HEK293 (cell line): ENCODE measurements around the gene PPRC1.

Experiments used
- CTCF ChIA-PET: fragments of 350-600 bp; formaldehyde crosslinking; extraction: SDS; loops from one replicate; lab custom pipeline; 2021; ENCODE audit warnings: antibody characterized with exemption; lab: Yijun Ruan, JAX
- POLR2A ChIA-PET: fragments of 300-600 bp; formaldehyde crosslinking; extraction: SDS; loops from one replicate; lab custom pipeline; 2020; ENCODE audit warnings: antibody characterized with exemption, inconsistent platforms; lab: Yijun Ruan, JAX
- H3K27ac ChIP-seq: fragments of 200-500 bp; sonication (Bioruptor generic); 2 replicates; pipeline ENCODE4 v1.5.1; 2014; ENCODE audit warnings: low read depth, low read length, control low read depth, inconsistent platforms; ENCODE audit errors: extremely low read depth
- H3K36me3 ChIP-seq, 2 experiments: fragments of 200-500 bp in 1 of 2; sonication (Bioruptor generic) in 1 of 2; 1 replicate in 1 of 2; 2 replicates in 1 of 2; pipeline ENCODE4 v1.5.1; 2014 to 2017; ENCODE audit warnings: inconsistent platforms in 2 of 2, low read length in 2 of 2; ENCODE audit not compliant: control insufficient read depth in 2 of 2, insufficient read depth in 1 of 2
- H3K4me1 ChIP-seq: fragments of 200-500 bp; sonication (Bioruptor generic); 2 replicates; pipeline ENCODE4 v1.5.1; 2014; ENCODE audit warnings: mild to moderate bottlenecking, low read length, inconsistent platforms; ENCODE audit not compliant: control insufficient read depth, insufficient read depth
- H3K4me3 ChIP-seq: 2 replicates; pipeline ENCODE4 v1.5.1; 2011; ENCODE audit warnings: low read depth, mild to moderate bottlenecking, control low read depth, low read length, moderate library complexity
- H3K9me3 ChIP-seq: fragments of 200-500 bp; sonication (Bioruptor generic); 2 replicates; pipeline ENCODE4 v1.5.1; 2014; ENCODE audit warnings: low read depth, low read length, inconsistent platforms; ENCODE audit not compliant: control insufficient read depth, insufficient read depth
- BCL11A ChIP-seq: fragments of 450-650 bp; formaldehyde crosslinking; IDR thresholded peaks from 2 replicates; pipeline ENCODE4 v1.5.1; 2016; ENCODE audit warnings: low read depth, missing biosample characterization, missing genetic modification characterization
- FEZF1 ChIP-seq: fragments of 450-650 bp; formaldehyde crosslinking; IDR thresholded peaks from 2 replicates; pipeline ENCODE4 v1.5.1; 2016; ENCODE audit warnings: missing biosample characterization, missing genetic modification characterization
- GLI2 ChIP-seq: fragments of 450-650 bp; formaldehyde crosslinking; IDR thresholded peaks from 2 replicates; pipeline ENCODE4; 2017; ENCODE audit warnings: missing biosample characterization, missing genetic modification characterization, low read depth, borderline replicate concordance
- GLIS1 ChIP-seq: fragments of 450-650 bp; formaldehyde crosslinking; IDR thresholded peaks from 2 replicates; pipeline ENCODE4 v1.5.1; 2016; ENCODE audit warnings: missing biosample characterization, missing genetic modification characterization
- HOXC10 ChIP-seq: sonication (generic); formaldehyde crosslinking; IDR thresholded peaks from 2 replicates; pipeline ENCODE4 v1.8.1; 2023; ENCODE audit warnings: mild to moderate bottlenecking, missing genetic modification reagents
- SCRT1 ChIP-seq: fragments of 450-650 bp; formaldehyde crosslinking; IDR thresholded peaks from 2 replicates; pipeline ENCODE4 v1.5.1; 2016; ENCODE audit warnings: missing biosample characterization, missing genetic modification characterization, borderline replicate concordance
- SETDB1 ChIP-seq: IDR thresholded peaks from one replicate; pipeline ENCODE4 v1.6.1; 2017; ENCODE audit warnings: mild to moderate bottlenecking, low read length, moderate library complexity, mixed read lengths; ENCODE audit not compliant: insufficient read length
- WT1 ChIP-seq: fragments of 450-650 bp; formaldehyde crosslinking; IDR thresholded peaks from 2 replicates; pipeline ENCODE4 v1.5.1; 2016; ENCODE audit warnings: missing biosample characterization, missing genetic modification characterization
- YY2 ChIP-seq: fragments of 450-650 bp; formaldehyde crosslinking; IDR thresholded peaks from 2 replicates; pipeline ENCODE4 v1.5.1; 2016; ENCODE audit warnings: missing biosample characterization, missing genetic modification characterization
- ZBTB8A ChIP-seq: fragments of 450-650 bp; formaldehyde crosslinking; IDR thresholded peaks from 2 replicates; pipeline ENCODE4 v1.5.1; 2016; ENCODE audit warnings: missing biosample characterization, missing genetic modification characterization
- ZFP69B ChIP-seq: fragments of 450-650 bp; formaldehyde crosslinking; IDR thresholded peaks from 2 replicates; pipeline ENCODE4 v1.5.1; 2016; ENCODE audit warnings: missing biosample characterization, missing genetic modification characterization
- ZNF146 ChIP-seq: fragments of 450-650 bp; formaldehyde crosslinking; IDR thresholded peaks from 2 replicates; pipeline ENCODE4 v1.5.1; 2016; ENCODE audit warnings: missing biosample characterization, missing genetic modification characterization
- ZNF24 ChIP-seq: fragments of 450-650 bp; formaldehyde crosslinking; IDR thresholded peaks from 2 replicates; pipeline ENCODE4 v1.5.1; 2016; ENCODE audit warnings: missing biosample characterization, missing genetic modification characterization
- ZNF324 ChIP-seq: fragments of 450-650 bp; formaldehyde crosslinking; IDR thresholded peaks from 2 replicates; pipeline ENCODE4 v1.5.1; 2016; ENCODE audit warnings: missing biosample characterization, missing genetic modification characterization
- ZNF37A ChIP-seq: fragments of 450-650 bp; IDR thresholded peaks from 2 replicates; pipeline ENCODE4 v1.5.1; 2018; ENCODE audit warnings: missing biosample characterization, missing genetic modification characterization
- ZNF416 ChIP-seq: fragments of 450-650 bp; formaldehyde crosslinking; IDR thresholded peaks from 2 replicates; pipeline ENCODE4 v1.5.1; 2016; ENCODE audit warnings: missing biosample characterization, missing genetic modification characterization
- ZNF473 ChIP-seq: fragments of 450-650 bp; formaldehyde crosslinking; IDR thresholded peaks from 2 replicates; pipeline ENCODE4 v1.5.1; 2017; ENCODE audit warnings: missing biosample characterization, missing genetic modification characterization
- ZNF596 ChIP-seq: fragments of 450-650 bp; IDR thresholded peaks from 2 replicates; pipeline ENCODE4 v1.5.0; 2018; ENCODE audit warnings: missing biosample characterization, mild to moderate bottlenecking, missing genetic modification characterization, moderate library complexity
- ZNF610 ChIP-seq: fragments of 450-650 bp; formaldehyde crosslinking; IDR thresholded peaks from 2 replicates; pipeline ENCODE4 v1.5.1; 2016; ENCODE audit warnings: missing biosample characterization, missing genetic modification characterization, borderline replicate concordance
- ZNF629 ChIP-seq: fragments of 450-650 bp; formaldehyde crosslinking; IDR thresholded peaks from 2 replicates; pipeline ENCODE4 v1.5.1; 2017; ENCODE audit warnings: missing biosample characterization, missing genetic modification characterization
- ZNF664 ChIP-seq: fragments of 450-650 bp; formaldehyde crosslinking; IDR thresholded peaks from 2 replicates; pipeline ENCODE4 v1.5.1; 2016; ENCODE audit warnings: missing biosample characterization, missing genetic modification characterization
- ZNF677 ChIP-seq: fragments of 450-650 bp; IDR thresholded peaks from 2 replicates; pipeline ENCODE4 v1.5.0; 2018; ENCODE audit warnings: missing biosample characterization, mild to moderate bottlenecking, missing genetic modification characterization, moderate library complexity
- TF ChIP-seq, protein P1 (sequence below): fragments of 450-650 bp; formaldehyde crosslinking; IDR thresholded peaks from 2 replicates; pipeline ENCODE4 v1.5.1; 2016; ENCODE audit warnings: missing biosample characterization, missing genetic modification characterization
- TF ChIP-seq, protein P2 (sequence below): fragments of 450-650 bp; formaldehyde crosslinking; IDR thresholded peaks from 2 replicates; pipeline ENCODE4 v1.5.1; 2016; ENCODE audit warnings: missing biosample characterization, missing genetic modification characterization, borderline replicate concordance
- TF ChIP-seq, protein P3 (sequence below): fragments of 450-650 bp; formaldehyde crosslinking; conservative IDR thresholded peaks from 2 replicates; pipeline ENCODE4 v1.5.1; 2016; ENCODE audit warnings: low read depth, missing biosample characterization, missing genetic modification characterization
- TF ChIP-seq, protein P4 (sequence below): fragments of 450-650 bp; formaldehyde crosslinking; IDR thresholded peaks from 2 replicates; pipeline ENCODE4 v1.5.1; 2016; ENCODE audit warnings: missing biosample characterization, missing genetic modification characterization, low read depth

The PPRC1 gene

DNA sequence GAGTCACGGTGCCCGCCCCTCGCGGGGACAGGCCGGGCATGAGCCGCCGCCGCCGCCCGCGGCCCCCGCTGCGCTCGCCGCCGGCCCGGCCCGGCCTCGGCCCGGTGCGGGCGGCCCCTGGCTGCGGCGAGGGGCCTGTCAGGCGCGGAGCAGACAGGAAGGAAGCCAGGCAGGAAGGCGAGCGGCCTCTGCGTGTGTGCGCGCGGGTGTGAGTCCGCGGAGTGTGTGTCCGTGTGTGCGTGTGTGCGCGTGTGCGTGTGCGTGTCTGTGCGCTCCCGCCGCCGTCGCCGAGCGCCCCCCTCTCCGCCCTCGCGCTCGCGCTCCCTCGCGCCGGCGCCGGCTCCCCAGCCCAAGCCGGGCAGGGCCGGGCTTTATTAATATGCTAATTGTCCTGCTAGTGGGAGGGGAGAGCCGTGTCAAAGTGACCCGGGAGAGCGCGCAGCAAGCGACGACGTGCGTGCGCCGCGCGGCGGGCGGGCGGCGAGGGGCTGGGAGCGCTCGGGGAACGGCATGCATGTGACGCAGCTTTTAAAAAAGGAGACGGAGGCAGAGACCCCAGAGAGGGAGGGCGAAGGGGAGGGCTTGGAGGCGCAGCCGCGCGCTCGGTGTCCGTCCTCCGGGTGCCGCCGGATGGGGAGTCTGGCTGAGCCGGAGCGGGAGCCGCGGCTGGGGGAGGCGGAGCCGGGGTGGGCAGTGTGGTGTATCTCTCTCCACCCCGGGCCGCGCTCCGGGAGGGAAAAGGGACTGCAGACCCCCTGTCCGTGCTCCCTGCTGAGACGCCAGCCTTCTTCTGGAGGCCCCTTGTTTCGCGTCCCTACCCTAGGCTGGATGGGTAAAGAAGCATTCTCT lies 12.5 kb upstream of the PPRC1 start, which contains the start of gene LDB1 (continued):
- TF ChIP-seq, protein P1, sequence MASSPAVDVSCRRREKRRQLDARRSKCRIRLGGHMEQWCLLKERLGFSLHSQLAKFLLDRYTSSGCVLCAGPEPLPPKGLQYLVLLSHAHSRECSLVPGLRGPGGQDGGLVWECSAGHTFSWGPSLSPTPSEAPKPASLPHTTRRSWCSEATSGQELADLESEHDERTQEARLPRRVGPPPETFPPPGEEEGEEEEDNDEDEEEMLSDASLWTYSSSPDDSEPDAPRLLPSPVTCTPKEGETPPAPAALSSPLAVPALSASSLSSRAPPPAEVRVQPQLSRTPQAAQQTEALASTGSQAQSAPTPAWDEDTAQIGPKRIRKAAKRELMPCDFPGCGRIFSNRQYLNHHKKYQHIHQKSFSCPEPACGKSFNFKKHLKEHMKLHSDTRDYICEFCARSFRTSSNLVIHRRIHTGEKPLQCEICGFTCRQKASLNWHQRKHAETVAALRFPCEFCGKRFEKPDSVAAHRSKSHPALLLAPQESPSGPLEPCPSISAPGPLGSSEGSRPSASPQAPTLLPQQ (tag by site-specific recombination) = no peak
- TF ChIP-seq ZNF596 (tag by site-specific recombination) (0 out of 2 replicates have a peak, but pooled peaks have one; percentile 22), ZNF146 (tag by site-specific recombination) (no peak), ZNF416 (no peak), ZNF324 (no peak), SCRT1 (tag by site-specific recombination) (no peak), YY2 (tag by site-specific recombination) (no peak), GLI2 (no peak), ZNF37A (tag by site-specific recombination) (no peak), ZNF664 (tag by site-specific recombination) (no peak), ZNF24 (no peak), SETDB1 (no peak), ZNF629 (tag by site-specific recombination) (peak; percentile 75), ZBTB8A (tag by site-specific recombination) (peak; percentile 27; the same call in 1 of the 2 replicates), ZNF473 (no peak), FEZF1 (tag by site-specific recombination) (no peak; the same call in 1 of the 2 replicates), BCL11A (tag by site-specific recombination) (peak; percentile 32; the same call in 1 of the 2 replicates)
- TF ChIP-seq, protein P2, sequence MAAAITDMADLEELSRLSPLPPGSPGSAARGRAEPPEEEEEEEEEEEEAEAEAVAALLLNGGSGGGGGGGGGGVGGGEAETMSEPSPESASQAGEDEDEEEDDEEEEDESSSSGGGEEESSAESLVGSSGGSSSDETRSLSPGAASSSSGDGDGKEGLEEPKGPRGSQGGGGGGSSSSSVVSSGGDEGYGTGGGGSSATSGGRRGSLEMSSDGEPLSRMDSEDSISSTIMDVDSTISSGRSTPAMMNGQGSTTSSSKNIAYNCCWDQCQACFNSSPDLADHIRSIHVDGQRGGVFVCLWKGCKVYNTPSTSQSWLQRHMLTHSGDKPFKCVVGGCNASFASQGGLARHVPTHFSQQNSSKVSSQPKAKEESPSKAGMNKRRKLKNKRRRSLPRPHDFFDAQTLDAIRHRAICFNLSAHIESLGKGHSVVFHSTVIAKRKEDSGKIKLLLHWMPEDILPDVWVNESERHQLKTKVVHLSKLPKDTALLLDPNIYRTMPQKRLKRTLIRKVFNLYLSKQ (tag by site-specific recombination) = no peak
- TF ChIP-seq, protein P3, sequence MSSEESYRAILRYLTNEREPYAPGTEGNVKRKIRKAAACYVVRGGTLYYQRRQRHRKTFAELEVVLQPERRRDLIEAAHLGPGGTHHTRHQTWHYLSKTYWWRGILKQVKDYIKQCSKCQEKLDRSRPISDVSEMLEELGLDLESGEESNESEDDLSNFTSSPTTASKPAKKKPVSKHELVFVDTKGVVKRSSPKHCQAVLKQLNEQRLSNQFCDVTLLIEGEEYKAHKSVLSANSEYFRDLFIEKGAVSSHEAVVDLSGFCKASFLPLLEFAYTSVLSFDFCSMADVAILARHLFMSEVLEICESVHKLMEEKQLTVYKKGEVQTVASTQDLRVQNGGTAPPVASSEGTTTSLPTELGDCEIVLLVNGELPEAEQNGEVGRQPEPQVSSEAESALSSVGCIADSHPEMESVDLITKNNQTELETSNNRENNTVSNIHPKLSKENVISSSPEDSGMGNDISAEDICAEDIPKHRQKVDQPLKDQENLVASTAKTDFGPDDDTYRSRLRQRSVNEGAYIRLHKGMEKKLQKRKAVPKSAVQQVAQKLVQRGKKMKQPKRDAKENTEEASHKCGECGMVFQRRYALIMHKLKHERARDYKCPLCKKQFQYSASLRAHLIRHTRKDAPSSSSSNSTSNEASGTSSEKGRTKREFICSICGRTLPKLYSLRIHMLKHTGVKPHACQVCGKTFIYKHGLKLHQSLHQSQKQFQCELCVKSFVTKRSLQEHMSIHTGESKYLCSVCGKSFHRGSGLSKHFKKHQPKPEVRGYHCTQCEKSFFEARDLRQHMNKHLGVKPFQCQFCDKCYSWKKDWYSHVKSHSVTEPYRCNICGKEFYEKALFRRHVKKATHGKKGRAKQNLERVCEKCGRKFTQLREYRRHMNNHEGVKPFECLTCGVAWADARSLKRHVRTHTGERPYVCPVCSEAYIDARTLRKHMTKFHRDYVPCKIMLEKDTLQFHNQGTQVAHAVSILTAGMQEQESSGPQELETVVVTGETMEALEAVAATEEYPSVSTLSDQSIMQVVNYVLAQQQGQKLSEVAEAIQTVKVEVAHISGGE (tag by site-specific recombination) = peak; percentile 91

DNA sequence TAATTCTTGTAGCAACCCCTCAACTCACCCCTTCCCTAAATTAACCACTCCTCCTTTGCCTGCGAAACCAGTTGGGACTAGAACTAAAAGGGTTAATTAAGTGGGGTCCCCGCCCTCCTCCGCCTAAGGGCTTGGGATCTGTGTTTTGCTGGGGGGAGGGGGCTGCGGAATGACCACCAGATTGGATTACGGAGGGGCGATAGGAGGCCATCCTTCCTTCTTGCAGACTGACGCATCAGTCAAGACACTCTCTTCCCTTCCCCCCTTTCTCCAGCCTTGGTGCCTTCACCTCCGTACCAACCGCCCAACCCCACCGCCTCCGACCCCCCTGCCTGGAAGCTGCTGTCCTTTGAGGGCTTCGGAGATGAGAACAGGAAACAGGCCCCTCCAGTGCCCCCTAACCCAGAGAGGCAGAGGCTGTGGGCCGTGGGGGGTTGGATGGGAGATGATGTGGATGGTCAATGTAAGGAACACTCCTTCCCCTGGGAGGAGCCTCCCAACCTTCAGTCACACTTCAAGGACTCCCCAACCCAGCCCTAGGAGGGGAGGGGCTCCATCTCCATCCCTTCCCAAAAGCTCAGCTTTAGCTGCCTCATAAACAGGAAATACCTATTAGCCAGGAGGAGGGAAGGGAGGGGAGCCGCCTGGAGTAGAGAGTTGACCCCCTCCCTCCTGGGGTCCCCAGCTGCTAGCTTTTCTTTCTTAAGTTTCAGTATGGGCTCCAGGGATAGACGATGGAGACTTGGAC lies 11.7 kb upstream of the PPRC1 start:
- Histone ChIP-seq H3K9me3 (no peaks in the 10 kb centered on the region), H3K36me3 (no peaks in the 10 kb centered on the region), H3K27ac (peak overlapping the region; percentile 88; the same call in 1 of the 2 replicates), H3K4me1 (peaks cover 32% of the 10 kb centered on the region), H3K4me3 (peak overlapping the region; percentile 71; the same call in 1 of the 2 replicates)
- ChIA-PET POLR2A (interaction anchor here (0.6 kb wide), 1 partner anchor 23 kb away, joined by 3 read pairs; no protein-coding TSS in a partner anchor), CTCF (interaction anchor here (3.0 kb wide), 1 partner anchor 11 kb away, joined by 11 read pairs; no protein-coding TSS in a partner anchor)
- TF ChIP-seq GLIS1 (tag by site-specific recombination) = peak; percentile 37; the same call in 1 of the 2 replicates
- no peak for TF ChIP-seq HOXC10 (CRISPR knock-in tag)
- peak; percentile 75 for TF ChIP-seq WT1 (tag by site-specific recombination)
- TF ChIP-seq ZFP69B (tag by site-specific recombination) = 0 out of 2 replicates have a peak, but pooled peaks have one; percentile 42
- TF ChIP-seq, protein P4, sequence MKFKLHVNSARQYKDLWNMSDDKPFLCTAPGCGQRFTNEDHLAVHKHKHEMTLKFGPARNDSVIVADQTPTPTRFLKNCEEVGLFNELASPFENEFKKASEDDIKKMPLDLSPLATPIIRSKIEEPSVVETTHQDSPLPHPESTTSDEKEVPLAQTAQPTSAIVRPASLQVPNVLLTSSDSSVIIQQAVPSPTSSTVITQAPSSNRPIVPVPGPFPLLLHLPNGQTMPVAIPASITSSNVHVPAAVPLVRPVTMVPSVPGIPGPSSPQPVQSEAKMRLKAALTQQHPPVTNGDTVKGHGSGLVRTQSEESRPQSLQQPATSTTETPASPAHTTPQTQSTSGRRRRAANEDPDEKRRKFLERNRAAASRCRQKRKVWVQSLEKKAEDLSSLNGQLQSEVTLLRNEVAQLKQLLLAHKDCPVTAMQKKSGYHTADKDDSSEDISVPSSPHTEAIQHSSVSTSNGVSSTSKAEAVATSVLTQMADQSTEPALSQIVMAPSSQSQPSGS = no peak
- TF ChIP-seq ZNF610 (tag by site-specific recombination) = no peak
- TF ChIP-seq ZNF677 (tag by site-specific recombination) = no peak
- TF ChIP-seq, protein P1 (tag by site-specific recombination) = 0 out of 2 replicates have a peak, but pooled peaks have one; percentile 8
